IPS-NIHi11 (cell line): ENCODE results near the gene RNF130.
A peak's percentile ranks its signal among the peaks of the same experiment; 100 is the strongest.
"Not testable (repeated sequence)": the region's sequence is repeated elsewhere in the genome, so short reads cannot be mapped to it uniquely, and the experiment has no call there.

Experiments used
- DNase-seq: peaks from one replicate; pipeline ENCODE4 v3.0.0; 2012; ENCODE audit warnings: mixed read lengths, low spot score

RNF130 gene

DNA sequence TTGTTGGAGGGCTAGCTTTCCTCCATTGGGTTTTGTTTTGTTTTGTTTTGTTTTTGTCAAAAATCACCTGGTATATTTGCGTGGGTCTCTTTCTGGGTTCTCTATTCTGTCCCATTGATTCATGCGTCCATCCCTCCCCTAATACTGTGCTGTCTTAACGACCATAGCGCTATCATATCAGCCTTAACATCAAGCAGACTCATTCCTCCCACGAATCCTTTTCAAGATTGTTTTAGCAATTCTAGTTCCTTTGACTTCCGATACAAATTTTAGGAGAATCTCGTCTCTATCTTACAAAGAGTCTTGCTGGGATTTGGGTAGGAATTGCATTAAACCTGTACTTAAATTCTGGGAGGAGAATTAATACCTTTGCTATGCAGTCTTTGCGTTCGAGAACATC lies 31.1 kb upstream of the RNF130 start:
- DNase-seq, result no peak

DNA sequence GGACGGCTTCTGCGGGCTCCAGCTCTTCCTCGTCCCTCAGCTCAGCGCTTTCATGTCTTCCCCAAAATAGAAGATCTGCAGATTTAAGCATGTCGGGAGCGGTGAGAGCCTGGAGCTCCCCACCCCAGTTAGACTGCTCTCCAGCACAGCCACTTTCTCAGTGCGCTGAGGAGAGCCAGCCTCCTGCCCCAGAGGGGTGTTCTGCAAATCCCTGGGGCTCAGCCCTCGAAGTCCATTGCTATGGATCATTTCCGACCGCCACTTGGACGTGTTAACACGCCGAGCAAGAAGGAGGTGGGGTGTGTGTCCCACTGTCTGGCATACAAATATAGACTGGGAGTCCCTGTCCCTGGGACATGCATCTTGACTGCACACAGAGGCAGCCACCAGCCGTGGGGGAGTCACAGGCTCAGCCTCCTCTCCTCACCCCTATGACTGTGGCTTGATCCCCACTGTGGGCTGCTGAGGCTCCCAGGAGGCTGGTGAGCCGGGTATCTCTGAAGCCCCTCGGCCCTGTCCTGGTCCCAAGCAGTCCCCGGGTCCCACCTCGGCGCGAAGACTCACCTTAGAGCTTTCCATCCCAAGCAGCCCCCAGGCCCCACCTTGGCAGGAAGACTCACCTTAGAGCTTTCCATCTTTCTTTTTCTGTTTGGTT lies 30.0 kb upstream of the RNF130 start:
- no peak for DNase-seq

DNA sequence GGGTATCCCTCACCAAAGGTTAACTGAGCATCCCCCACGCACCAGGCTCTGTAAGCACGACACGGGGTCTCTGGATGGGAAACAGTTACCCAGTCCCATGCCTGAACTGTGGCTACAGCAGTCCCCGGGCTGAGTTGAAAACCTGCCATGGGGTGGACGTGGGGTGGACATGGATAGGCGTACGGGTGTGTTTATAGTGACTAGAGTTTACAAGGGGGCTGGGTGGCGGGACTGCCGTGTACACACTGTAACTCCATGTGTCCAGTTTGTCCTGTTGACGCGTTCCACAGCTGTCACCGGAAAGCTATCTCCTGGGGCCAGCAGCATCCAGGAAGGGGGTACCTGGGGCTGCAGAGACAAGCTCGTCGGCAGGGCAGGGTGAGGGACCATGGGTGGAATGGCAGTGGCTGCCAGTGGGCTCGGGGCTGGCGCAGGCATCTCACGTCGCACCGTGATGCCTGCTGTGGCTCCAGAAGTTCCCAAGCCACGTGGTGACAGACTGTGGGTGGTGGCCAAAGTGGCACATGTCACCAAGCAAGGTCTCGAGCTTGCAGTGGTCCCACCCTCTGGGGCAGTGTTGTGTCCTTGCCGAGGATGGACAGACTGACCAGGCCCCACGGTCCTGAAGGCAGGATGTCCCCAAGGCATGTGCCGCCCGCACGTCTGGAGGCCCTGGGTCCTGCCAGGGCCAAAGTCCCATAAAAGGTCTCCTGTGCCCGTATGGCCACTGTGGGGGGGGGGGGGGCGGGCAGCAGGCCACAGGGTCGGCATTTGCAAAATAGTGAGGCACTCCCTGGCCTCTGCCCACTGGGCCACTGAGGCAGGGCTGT lies 29.3 kb upstream of the RNF130 start:
- DNase-seq, result no peak

DNA sequence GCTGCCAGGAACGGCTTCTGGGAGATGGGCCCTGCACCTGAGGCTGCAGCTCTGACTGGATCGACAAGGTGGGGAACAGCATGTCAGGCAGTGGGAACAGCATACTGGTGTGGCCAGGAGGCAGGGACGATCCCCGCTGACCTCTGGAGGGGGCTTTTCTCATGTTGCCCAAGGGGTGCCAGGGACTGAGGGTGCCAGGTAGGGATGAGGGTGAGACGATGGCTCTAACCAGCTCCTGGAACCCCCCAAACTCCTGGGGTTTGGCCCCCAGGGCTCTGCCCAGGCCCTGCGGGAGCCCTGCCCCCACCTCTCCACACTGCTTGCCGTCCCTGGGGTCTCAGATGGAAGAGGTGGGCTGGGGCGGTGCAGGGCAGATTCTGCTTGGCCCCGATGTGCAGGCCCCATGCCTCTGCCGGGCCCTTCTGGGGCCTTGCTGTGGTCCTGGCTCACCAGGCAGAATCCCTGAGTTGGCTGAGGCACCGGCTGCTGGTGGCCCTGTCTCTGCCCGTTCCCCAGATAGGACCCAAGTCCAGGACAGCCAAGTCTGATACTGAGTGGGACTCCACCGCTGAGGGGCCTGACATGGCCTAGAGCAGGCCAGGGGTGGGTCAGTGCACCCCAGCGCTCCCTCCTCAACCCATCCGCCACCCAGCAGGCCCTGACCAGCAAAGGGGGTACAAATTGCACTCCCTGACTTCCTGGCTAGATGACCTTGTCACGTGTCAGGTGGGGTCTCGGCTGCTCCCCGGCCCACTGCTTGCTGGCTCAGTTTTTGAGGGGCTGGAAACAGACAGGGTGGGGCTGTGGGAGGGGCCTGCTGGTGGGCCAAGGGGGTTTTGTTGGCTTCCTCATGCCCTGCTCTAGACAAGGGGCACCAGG lies 28.4 kb upstream of the RNF130 start:
- DNase-seq, result no peak

DNA sequence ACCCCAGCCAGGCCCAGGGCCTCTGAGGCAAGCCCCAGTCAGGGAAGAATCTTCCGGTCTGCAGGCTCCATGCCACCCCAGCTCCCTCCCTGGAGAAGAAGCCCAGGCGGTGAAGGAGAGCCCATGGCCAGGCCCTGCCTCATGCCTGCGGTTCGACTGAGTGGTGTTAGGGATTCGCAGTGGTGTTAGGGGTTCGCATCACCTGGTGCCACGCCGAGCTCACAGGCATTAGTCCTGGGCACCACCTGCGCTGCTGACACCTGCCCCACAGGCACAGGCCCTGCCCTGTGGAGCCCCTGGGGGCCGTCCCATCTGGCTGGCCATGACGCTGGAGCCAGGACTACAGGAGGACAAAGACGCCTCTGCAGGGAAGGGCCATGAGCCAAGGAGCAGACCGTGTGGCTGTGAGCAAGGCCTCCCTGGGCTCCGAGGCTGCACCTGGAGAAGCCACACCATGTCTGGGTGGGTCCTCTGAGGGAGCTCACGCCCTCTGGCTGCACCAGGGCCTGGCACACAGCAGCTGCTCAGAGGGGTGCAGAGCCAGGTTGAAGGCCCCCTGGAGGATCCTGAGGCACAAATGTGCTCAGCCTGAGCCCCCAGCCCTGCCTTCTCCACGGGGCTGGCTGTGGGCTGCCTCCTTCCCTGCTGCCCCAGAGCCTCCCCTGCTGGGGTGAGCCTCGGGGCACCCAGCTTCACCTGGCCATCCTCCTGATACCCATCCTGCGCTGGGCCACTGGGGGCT lies 27.6 kb upstream of the RNF130 start:
- no peak for DNase-seq

DNA sequence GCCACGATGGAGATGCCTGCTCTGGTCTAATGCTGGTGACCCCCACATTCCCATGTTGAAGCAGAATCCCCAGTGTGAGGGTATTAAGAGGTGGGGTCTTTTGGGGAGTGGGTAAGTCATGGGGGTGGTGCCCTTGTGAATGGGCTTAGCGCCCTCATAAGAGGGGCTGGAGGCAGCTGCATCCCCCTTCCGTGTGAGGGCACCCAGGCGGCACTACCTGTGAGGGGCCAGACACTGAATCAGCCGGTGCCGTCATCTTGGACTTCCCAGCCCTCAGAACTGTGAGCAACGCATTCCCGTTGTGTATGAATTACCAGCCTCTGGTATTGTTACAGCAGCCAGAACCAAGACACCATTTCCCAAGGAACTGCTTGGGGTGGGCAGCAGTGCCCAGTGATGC lies 27.0 kb upstream of the RNF130 start:
- DNase-seq, result no peak

DNA sequence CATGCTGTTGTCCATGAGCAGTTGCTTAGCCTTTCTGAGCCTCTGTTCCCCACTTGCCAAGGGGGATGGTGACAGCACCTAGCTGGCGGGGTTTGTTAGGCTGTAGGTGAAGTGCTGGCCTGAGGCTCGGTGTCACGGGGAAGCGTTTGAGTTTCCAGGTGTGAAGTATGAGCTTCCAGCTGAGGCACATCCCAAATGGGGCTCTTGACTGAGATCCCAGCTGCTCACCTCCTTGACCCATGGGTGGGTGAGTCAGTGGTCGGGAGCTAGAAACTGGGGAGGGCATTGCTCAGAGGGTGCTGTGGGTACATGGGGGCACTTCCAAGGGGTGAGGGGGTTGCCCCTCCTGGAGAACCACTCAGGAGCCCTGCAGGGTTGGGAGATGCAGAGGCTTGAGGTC lies 26.4 kb upstream of the RNF130 start:
- DNase-seq, result no peak

DNA sequence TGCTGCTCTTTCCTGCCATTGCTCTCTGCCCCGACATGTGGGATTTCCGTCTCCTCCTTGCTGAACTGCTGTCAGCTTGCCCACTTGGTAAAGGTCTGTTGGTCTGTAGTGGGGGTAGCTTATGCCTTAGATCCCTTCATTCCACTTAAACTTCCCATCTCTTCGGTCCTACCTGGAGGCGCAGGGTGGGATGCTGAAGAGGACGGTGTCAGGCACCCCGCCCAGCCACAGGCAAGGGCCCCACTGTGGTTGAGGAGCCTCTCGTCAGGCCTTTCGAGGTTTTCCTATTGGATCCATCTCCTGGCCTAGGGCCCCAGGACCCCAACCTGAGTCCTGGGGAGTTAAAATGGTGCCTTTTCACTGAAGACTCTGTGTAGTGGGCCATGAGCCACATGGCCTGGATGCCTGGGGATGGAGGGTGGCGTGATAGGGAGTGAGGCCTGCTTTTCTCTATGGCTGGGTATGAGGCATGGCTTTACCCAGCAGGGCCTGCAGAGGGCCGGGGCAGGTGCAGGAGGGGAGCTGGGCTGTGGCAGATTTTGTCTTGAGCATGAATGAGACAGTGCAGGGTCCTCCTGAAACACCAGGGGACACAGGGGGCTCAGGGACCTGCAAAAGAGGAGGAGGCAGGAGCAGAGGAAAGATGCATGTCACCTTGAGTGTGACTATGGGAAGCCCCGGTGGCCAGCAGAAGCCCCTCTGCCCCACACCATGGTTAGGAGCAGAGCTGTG lies 25.8 kb upstream of the RNF130 start:
- DNase-seq, result no peak

DNA sequence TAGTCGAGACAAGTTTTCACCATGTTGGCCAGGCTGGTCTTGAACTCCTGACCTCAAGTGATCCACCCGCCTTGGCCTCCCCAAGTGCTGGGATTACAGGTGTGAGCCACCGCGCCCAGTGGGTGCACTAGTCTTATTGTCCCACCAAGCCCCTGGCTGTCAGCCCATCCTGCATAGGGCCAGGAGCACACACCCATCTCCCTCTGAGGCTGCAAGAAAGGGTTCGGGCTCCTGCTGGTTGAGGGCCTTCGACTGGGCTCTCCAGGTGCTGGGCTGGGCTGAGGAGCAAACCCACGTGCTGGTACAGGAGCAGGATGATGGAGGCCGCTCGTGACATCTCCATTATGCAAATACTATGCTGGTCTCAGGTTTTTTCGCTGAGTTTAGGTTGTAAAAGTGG lies 25.1 kb upstream of the RNF130 start:
- DNase-seq, result no peak

DNA sequence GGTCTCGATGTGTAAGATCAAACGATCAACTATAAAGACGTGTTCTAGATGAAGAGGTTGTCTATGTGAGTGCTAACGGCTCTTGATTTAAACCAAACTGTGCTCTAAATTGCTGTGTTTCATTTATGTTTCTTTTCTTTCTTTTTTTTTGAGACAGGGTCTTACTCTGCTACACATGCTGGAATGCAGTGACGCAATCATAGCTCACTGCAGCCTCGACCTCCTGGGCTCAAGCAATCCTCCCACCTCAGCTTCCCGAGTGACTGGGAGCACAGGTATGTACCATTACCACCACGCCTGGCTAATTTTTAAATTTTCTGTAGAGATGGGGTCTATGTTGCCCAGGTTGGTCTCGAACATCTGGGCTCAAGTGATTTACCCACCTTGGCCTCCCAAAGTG lies 24.0 kb upstream of the RNF130 start:
- DNase-seq, result no peak

DNA sequence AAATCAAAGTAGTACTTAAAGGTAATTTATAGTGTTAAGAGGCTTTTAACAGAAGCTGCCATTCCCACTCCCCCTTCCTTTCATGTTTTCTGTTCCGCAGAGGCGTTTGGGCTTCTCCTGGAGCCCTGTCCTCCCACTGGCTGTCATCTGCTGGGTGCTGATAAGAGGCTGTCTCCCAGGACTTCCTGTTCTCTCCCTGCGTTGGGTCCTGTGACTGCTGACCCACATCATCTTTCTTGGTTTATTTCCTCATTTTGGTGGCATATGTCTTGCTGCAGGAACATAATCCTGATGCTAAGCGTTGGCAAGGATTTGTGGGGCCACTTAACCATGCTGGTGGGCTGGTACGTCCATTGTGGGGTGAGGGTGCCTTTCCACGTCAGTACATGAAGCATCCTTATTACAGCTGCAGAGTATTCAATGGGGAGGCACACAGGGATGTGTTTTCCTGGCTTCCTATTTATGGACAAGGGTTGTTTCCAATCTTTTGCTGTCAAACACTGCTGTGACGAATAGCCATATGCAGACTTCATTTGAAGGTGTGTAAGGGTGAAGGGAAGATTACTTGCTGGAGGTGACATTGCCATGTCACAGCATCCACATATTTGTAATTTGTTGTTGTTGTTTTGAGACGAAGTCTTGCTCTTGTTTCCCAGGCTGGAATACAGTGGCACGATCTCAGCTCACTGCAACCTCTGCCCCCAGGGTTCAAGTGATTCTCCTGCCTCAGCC lies 22.3 kb upstream of the RNF130 start:
- DNase-seq, result no peak

DNA sequence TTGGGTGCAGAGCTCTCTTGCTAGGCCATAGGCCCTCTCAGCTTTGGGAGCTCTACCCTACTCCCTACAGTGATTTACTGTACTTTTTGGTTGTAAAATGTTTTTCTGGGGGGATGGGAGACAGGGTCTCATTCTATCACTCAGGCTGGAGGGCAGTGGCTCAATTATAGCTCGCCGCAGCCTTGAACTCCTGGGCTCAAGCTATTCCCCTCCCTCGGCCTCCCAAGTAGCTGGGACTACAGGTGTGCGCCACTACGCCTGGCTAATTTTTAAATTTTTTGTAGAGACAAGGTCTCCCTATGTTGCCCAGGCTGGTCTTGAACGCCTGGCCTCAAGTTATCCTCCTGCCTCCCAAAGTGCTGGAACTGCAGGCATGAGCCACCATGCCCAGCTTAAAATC lies 21.7 kb upstream of the RNF130 start:
- no peak for DNase-seq

DNA sequence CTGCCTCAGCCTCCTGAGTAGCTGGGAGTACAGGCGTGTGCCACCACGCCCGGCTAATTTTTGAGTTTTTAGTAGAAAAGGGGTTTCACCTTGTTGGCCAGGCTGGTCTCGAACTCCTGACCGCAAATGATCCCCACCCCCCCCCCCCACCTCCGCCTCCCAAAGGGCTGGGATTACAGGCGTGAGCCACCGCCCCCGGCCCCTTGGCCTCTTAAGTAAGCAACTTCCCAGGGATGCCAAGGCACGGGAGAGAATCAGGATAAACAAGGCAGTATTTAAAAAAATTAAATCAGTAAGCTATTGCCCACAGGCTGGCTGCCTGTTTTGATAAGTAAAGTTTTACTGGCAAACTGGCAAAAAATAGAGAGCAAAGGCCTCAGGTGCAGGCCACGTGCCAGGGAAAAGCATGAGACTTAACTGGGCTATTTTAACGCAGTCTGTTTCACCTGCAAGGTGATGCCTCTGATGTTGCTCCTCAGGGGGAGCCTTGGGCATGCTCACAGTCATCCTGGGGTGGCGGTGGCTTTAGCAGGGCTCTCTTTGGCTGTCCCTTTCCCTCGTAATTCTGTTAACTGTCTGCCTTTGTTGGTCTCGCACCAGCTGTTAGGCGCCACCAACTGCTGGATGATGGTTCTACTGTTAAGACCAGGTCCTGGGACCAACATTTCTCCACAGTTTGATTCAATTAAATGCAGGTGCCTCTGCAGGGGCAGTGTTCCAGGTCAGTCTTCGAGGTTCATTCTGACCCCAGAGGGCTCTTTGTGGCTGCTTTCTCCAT lies 19.4 kb upstream of the RNF130 start:
- peak; percentile 35 for DNase-seq

DNA sequence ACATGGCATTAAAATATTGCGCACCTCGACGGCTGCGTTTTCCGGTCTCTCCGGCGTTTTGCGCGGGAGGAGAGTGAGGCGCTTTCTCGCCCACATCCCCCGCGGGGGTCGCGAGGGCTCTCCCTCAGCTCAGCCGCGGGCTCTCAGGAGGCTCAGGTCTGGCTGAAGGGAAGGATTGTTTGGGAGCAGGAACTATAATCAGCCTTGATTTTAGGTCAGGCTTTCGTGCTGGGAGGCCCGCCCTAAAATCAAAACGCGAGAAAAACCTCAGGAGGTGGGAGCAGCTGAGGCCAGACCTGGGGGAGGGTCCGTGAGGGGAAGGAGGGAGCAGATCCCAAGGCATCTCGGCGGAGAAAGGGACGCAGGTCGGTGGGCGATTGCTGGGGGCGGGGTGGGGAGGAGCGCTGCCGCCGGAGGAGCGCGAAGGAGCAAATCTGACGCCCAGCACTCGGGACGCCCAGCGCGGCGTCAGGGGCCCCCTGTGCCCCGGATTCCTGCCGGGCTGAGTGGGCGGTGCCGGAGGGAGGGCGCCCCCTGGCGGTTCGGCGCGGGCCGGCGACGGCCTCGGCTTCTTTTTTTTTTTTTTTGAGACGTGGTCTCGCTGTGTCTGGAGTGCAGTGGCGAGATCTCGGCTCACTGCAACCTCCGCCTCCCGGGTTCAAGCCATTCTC lies 18.7 kb upstream of the RNF130 start:
- DNase-seq, result peak; percentile 81

DNA sequence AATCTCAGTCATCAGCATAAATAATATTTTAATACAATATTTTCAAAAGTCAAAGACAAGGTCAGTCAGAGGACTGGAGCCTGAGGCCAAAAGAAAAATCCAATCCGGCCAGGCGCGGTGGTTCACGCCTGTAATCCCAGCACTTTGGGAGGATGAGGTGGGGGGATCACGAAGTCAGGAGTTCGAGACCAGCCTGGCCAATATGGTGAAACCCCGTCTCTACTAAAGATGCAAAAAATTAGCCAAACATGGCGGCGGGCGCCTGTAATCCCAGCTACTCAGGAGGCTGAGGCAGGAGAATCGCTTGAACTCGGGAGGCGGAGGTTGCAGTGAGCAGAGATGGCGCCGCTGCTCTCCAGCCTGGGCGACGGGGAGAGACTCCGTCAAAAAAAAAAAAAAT lies 18.1 kb upstream of the RNF130 start:
- DNase-seq, result not testable (repeated sequence)

DNA sequence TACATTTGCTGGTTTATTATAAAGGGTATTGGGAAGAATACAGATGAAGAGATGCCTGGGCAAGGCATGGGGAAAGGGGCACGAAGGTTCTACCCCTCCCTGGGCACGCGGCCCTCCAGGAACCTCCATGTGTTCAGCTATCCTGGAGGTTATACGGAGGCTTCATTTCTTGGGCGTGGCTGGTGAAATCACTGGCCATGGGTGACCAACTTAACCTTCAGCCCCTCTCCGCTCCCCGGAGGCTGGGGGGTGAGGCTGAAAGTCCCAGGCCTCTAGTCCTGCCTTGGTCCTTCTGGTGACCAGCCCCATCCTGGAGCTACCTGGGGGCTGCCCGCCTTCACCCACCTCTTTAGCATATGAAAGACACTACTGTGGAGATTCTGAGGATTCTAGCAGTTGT lies 17.0 kb upstream of the RNF130 start:
- no peak for DNase-seq

DNA sequence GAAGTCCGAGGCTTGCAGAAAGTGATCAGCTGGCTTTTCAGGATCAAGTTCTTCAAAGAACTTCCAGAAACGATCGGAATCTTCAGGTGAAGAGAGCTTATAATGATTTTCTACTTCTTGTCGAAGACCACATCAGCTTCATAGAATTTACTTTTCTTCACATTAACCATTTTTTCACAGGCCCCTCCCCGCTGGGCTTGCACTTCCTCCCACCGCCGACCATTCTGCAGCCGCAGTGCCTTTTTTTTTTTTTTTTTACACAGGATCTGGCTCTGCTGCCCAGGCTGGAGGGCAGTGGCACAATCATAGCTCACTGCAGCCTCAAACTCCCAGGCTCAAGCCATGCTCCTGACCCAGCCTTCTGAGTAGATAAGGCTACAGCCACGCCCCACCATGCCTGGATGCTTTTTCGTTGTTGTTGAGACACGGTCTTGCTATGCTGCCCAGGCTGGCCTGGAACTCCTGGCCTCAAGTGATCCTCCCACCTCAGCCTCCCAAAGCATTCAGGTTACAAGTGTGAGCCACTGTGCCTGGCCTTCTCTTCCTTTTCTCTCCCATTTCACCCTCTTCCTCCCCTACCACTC lies 15.3 kb upstream of the RNF130 start:
- DNase-seq, result no peak

DNA sequence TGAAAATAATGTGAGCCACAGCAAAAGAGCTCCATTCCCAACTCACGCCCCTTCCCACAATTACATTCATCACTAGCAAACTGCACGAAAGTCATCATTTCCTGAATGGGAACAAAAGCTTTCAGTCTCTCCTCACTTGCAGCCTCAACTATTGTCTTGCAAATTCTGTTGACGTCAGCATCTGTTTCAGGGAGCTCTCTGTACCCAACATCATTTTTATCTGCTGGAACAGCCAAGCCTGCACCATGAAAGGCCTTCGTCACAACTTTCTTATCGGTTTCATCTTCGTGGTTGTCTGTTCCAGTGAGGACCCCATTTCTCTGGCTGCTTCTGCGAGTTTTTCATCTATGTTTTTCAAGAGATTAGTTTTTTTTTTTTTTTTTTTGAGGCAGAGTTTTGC lies 14.3 kb upstream of the RNF130 start:
- DNase-seq, result no peak
